WERI-Rb-1 (cell line): Measurements from ENCODE around the gene DLGAP4.

Source experiments
- DNase-seq: peaks from one replicate; pipeline ENCODE4 v3.0.0-alpha.2; 2020
- H3K27ac ChIP-seq: fragments of 250-450 bp; sonication (Bioruptor Pico); 2 replicates; pipeline ENCODE4 v1.5.1; 2020; ENCODE audit warnings: mild to moderate bottlenecking, moderate library complexity
- H3K27me3 ChIP-seq: fragments of 250-450 bp; sonication (Bioruptor Pico); 2 replicates; pipeline ENCODE4 v1.5.1; 2021; ENCODE audit warnings: mild to moderate bottlenecking, low read depth, moderate library complexity; ENCODE audit not compliant: insufficient read depth, severe bottlenecking
- H3K36me3 ChIP-seq: fragments of 250-450 bp; sonication (Bioruptor Pico); 2 replicates; pipeline ENCODE4 v1.5.1; 2020; ENCODE audit warnings: mild to moderate bottlenecking, moderate library complexity
- H3K4me3 ChIP-seq: 2 replicates; pipeline ENCODE4 v1.5.1; 2011; ENCODE audit warnings: low read depth, mild to moderate bottlenecking, control low read depth, low read length
- H3K9me3 ChIP-seq: fragments of 250-450 bp; sonication (Bioruptor Pico); 2 replicates; pipeline ENCODE4 v1.5.1; 2021; ENCODE audit warnings: mild to moderate bottlenecking, moderate library complexity; ENCODE audit not compliant: severe bottlenecking
- TF ChIP-seq, protein P1 (sequence below): IDR thresholded peaks from 2 replicates; pipeline ENCODE4 v1.5.1; 2011; ENCODE audit warnings: low read depth, mild to moderate bottlenecking, control low read depth, inconsistent platforms, low read length

Gene DLGAP4

GRCh38 chr20:36408219-36408618 lies 102.1 kb downstream of the DLGAP4 start:
- peak; percentile 64 for DNase-seq
- no peak overlapping the region for H3K27ac ChIP-seq
- H3K36me3 ChIP-seq: no peaks in the 10 kb centered on the region
- no peaks in the 10 kb centered on the region for H3K27me3 ChIP-seq
- TF ChIP-seq, protein P1, sequence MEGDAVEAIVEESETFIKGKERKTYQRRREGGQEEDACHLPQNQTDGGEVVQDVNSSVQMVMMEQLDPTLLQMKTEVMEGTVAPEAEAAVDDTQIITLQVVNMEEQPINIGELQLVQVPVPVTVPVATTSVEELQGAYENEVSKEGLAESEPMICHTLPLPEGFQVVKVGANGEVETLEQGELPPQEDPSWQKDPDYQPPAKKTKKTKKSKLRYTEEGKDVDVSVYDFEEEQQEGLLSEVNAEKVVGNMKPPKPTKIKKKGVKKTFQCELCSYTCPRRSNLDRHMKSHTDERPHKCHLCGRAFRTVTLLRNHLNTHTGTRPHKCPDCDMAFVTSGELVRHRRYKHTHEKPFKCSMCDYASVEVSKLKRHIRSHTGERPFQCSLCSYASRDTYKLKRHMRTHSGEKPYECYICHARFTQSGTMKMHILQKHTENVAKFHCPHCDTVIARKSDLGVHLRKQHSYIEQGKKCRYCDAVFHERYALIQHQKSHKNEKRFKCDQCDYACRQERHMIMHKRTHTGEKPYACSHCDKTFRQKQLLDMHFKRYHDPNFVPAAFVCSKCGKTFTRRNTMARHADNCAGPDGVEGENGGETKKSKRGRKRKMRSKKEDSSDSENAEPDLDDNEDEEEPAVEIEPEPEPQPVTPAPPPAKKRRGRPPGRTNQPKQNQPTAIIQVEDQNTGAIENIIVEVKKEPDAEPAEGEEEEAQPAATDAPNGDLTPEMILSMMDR: no peak
- H3K4me3 ChIP-seq: peak overlapping the region; percentile 20
- H3K9me3 ChIP-seq: no peaks in the 10 kb centered on the region

- Histone ChIP-seq H3K9me3 (no peaks in the 10 kb centered on the region), H3K27me3 (no peaks in the 10 kb centered on the region), H3K4me3 (no peak overlapping the region), H3K27ac (no peak overlapping the region), H3K36me3 (no peaks in the 10 kb centered on the region)
- TF ChIP-seq, protein P1: no peak
- no peak for DNase-seq
Observed at GRCh38 chr20:36411861-36412454, 105.8 kb downstream of the DLGAP4 start.

GRCh38 chr20:36415475-36416002 lies 109.4 kb downstream of the DLGAP4 start:
- TF ChIP-seq, protein P1: no peak
- no peaks in the 10 kb centered on the region for H3K9me3 ChIP-seq
- no peaks in the 10 kb centered on the region for H3K27me3 ChIP-seq
- no peak overlapping the region for H3K27ac ChIP-seq
- no peak overlapping the region for H3K4me3 ChIP-seq
- no peak for DNase-seq
- H3K36me3 ChIP-seq: no peaks in the 10 kb centered on the region

- Histone ChIP-seq H3K36me3 (no peaks in the 10 kb centered on the region), H3K9me3 (no peaks in the 10 kb centered on the region), H3K4me3 (no peak overlapping the region), H3K27ac (no peak overlapping the region), H3K27me3 (no peaks in the 10 kb centered on the region)
- DNase-seq: no peak
- TF ChIP-seq, protein P1: no peak
Observed at GRCh38 chr20:36418711-36419110, 112.6 kb downstream of the DLGAP4 start.

DNA sequence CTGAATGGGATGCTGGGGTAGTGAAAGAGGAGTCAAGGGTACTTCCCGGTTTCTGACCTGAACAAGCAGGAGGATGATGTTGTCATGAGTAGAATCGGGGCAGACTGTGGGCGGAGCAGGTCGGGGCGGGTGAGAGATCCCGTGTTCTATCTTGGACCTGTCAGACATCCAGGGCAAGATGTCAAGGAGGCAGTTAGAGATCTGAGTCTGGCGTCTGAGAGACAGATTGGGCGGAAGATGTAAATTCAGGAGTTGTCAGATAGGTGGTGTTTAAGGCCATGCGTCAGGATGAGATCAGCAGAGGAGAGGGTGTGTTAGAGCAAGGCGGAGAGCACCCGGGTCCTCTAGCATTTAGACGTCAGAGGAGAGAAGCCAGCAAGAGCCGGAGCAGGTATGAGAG lies 115.5 kb downstream of the DLGAP4 start:
- no peak for DNase-seq
- Histone ChIP-seq H3K27me3 (no peaks in the 10 kb centered on the region), H3K36me3 (no peaks in the 10 kb centered on the region), H3K9me3 (no peaks in the 10 kb centered on the region), H3K4me3 (no peak overlapping the region), H3K27ac (no peak overlapping the region)
- TF ChIP-seq, protein P1: no peak

DNA sequence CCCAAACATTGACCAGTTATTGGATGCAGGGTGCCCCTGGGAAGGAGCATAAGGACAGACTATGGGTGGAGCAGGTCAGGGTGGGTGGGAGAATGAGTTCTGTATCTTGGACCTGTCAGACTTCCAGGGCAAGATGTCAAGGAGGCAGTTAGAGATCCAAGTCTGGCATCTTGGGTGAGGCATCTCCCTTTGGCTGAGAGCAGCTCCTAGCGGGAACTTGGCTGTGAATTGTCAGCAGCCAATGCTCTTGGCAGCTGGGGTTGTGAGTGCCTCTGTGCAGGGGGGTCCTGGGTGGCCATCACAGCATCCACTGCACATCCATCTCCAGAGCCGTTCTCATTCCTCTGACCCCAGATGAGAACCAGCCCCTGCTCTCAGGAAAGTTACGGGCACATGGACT lies 118.2 kb downstream of the DLGAP4 start:
- H3K9me3 ChIP-seq: no peaks in the 10 kb centered on the region
- no peaks in the 10 kb centered on the region for H3K27me3 ChIP-seq
- no peak for DNase-seq
- TF ChIP-seq, protein P1: no peak
- H3K4me3 ChIP-seq: no peak overlapping the region
- no peak overlapping the region for H3K27ac ChIP-seq
- H3K36me3 ChIP-seq: no peaks in the 10 kb centered on the region
